ENCODE measurements around the gene KCNMA1.

DNA sequence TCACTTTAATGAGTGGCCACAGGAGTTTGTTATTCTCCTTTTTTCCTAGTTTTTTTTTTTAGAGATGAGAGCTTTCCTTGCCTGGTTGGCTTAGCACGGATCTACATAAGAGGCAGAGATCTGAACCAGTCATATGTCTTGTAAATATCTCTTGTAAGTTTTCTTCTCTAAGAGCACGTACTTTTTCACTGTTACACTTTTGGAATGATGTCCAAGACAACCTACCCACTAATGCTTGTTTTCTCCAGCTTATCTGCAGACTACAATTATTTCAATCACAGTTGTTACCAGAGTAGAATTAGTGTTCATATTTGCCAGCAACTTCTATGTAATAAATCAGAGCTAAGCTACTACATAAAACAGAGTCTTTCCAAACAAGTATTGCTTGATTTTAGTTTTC lies 444.6 kb downstream of the KCNMA1 start:
- TF ChIP-seq, protein P1, sequence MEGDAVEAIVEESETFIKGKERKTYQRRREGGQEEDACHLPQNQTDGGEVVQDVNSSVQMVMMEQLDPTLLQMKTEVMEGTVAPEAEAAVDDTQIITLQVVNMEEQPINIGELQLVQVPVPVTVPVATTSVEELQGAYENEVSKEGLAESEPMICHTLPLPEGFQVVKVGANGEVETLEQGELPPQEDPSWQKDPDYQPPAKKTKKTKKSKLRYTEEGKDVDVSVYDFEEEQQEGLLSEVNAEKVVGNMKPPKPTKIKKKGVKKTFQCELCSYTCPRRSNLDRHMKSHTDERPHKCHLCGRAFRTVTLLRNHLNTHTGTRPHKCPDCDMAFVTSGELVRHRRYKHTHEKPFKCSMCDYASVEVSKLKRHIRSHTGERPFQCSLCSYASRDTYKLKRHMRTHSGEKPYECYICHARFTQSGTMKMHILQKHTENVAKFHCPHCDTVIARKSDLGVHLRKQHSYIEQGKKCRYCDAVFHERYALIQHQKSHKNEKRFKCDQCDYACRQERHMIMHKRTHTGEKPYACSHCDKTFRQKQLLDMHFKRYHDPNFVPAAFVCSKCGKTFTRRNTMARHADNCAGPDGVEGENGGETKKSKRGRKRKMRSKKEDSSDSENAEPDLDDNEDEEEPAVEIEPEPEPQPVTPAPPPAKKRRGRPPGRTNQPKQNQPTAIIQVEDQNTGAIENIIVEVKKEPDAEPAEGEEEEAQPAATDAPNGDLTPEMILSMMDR (IDR thresholded peaks at IDR 0.05 in 4 of 5, conservative IDR thresholded peaks at IDR 0.05 in 1 of 5), result no peak
- TF ChIP-seq POLR2A (IDR thresholded peaks at IDR 0.05), result no peak
